Thoracic aorta (tissue), 2 donors: ENCODE measurements around the gene HYI. TPM values are rescaled to one million over a fixed set of nuclear protein-coding genes. Genes with fewer than 3 reads are reported as not detected.

Source experiments
- ATAC-seq: fragments of 150-250 bp; one replicate; pipeline ENCODE4 v1.8.0; 2017; ENCODE audit warnings: low read depth; ENCODE audit not compliant: insufficient number of reproducible peaks, low FRiP score
- DNase-seq: peaks from one replicate; pipeline ENCODE4 v3.0.0-alpha.2; 2020; ENCODE audit warnings: low spot score
- H3K27ac ChIP-seq, 2 donors: fragments of 200-600 bp; sonication (generic); 1 replicate in 1 of 2; 2 replicates in 1 of 2; pipeline ENCODE4 v1.5.1; 2016; ENCODE audit warnings: mild to moderate bottlenecking in 2 of 2, moderate library complexity in 2 of 2
- H3K27me3 ChIP-seq: fragments of 200-600 bp; sonication (generic); replicated peaks from 2 replicates; pipeline ENCODE4 v1.6.0; 2016; ENCODE audit warnings: mild to moderate bottlenecking; ENCODE audit not compliant: insufficient read depth
- H3K36me3 ChIP-seq: fragments of 200-600 bp; sonication (generic); one replicate; pipeline ENCODE4 v1.5.1; 2016
- H3K4me1 ChIP-seq, 2 donors: fragments of 200-600 bp; sonication (generic); 1 replicate in 1 of 2; 2 replicates in 1 of 2; pipeline versions ENCODE4 v1.5.1 to v1.6.0; 2016; ENCODE audit warnings: low read depth in 2 of 2, mild to moderate bottlenecking in 1 of 2; ENCODE audit not compliant: control insufficient read depth in 1 of 2
- H3K4me3 ChIP-seq: fragments of 200-600 bp; sonication (generic); 2 replicates; pipeline ENCODE4 v1.5.1; 2016; ENCODE audit warnings: mild to moderate bottlenecking
- H3K9me3 ChIP-seq: fragments of 200-600 bp; sonication (generic); 2 replicates; pipeline ENCODE4 v1.5.1; 2016
- total RNA-seq, 2 donors: library from RNA; depleted of rRNA; stranded (reverse); fragments of >200 nt; gene quantifications; one replicate each; pipeline versions ENCODE4 v1.1.0 to v1.2.3, GENCODE V29; 2016
- TF ChIP-seq, protein P1 (sequence below): fragments of 200-600 bp; sonication (generic); IDR thresholded peaks from one replicate; pipeline ENCODE4 v1.5.1; 2019; ENCODE audit warnings: antibody characterized with exemption

HYI gene
- total RNA-seq, 2 donors from 2014 or later: 57.7 to 70.0 TPM

GRCh38 chr1:43472087-43472462 is 18.3 kb upstream of the HYI start:
- Histone ChIP-seq H3K27ac (no peak overlapping the region), H3K4me1 (peaks cover 0 to 2% of the 10 kb centered on the region in 2 donors), H3K27me3 (no peaks in the 10 kb centered on the region), H3K36me3 (no peaks in the 10 kb centered on the region), H3K9me3 (no peaks in the 10 kb centered on the region), H3K4me3 (no peak overlapping the region)
- DNase-seq (no peak), ATAC-seq (no peak)
- TF ChIP-seq, protein P1, sequence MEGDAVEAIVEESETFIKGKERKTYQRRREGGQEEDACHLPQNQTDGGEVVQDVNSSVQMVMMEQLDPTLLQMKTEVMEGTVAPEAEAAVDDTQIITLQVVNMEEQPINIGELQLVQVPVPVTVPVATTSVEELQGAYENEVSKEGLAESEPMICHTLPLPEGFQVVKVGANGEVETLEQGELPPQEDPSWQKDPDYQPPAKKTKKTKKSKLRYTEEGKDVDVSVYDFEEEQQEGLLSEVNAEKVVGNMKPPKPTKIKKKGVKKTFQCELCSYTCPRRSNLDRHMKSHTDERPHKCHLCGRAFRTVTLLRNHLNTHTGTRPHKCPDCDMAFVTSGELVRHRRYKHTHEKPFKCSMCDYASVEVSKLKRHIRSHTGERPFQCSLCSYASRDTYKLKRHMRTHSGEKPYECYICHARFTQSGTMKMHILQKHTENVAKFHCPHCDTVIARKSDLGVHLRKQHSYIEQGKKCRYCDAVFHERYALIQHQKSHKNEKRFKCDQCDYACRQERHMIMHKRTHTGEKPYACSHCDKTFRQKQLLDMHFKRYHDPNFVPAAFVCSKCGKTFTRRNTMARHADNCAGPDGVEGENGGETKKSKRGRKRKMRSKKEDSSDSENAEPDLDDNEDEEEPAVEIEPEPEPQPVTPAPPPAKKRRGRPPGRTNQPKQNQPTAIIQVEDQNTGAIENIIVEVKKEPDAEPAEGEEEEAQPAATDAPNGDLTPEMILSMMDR: no peak

GRCh38 chr1:43469932-43470331 is 16.2 kb upstream of the HYI start:
- Histone ChIP-seq H3K27me3 (no peaks in the 10 kb centered on the region), H3K4me3 (no peak overlapping the region), H3K9me3 (no peaks in the 10 kb centered on the region), H3K27ac (no peak overlapping the region), H3K4me1 (peaks cover 0 to 2% of the 10 kb centered on the region in 2 donors), H3K36me3 (no peaks in the 10 kb centered on the region)
- ATAC-seq (no peak), DNase-seq (no peak)
- TF ChIP-seq, protein P1: no peak

- Histone ChIP-seq H3K27me3 (no peaks in the 10 kb centered on the region), H3K9me3 (no peaks in the 10 kb centered on the region), H3K36me3 (no peaks in the 10 kb centered on the region), H3K4me3 (no peak overlapping the region), H3K27ac (no peak overlapping the region), H3K4me1 (peaks cover 0 to 2% of the 10 kb centered on the region in 2 donors)
- TF ChIP-seq, protein P1: no peak
- no peak for ATAC-seq
- no peak for DNase-seq
Observed at GRCh38 chr1:43468414-43468813, 14.7 kb upstream of the HYI start.

GRCh38 chr1:43466403-43466802 is 12.7 kb upstream of the HYI start:
- Histone ChIP-seq H3K9me3 (no peaks in the 10 kb centered on the region), H3K27me3 (no peaks in the 10 kb centered on the region), H3K4me1 (no peaks in the 10 kb centered on the region), H3K4me3 (no peak overlapping the region), H3K27ac (no peak overlapping the region), H3K36me3 (no peaks in the 10 kb centered on the region)
- TF ChIP-seq, protein P1: no peak
- no peak for DNase-seq
- ATAC-seq: no peak

- ATAC-seq (no peak), DNase-seq (no peak)
- Histone ChIP-seq H3K27me3 (no peaks in the 10 kb centered on the region), H3K27ac (no peak overlapping the region), H3K4me3 (no peak overlapping the region), H3K4me1 (no peaks in the 10 kb centered on the region), H3K9me3 (no peaks in the 10 kb centered on the region), H3K36me3 (no peaks in the 10 kb centered on the region)
- TF ChIP-seq, protein P1: no peak
Observed at GRCh38 chr1:43465505-43466067, 11.9 kb upstream of the HYI start.
